ENCODE results near the gene RIF1.

GRCh38 chr2:151465771-151466170, 56.1 kb downstream of the RIF1 start:
- TF ChIP-seq EZH2phosphoT487 (IDR thresholded peaks at IDR 0.05; ENCODE audit: borderline replicate concordance, low read length) (no peak), CTCF (conservative IDR thresholded peaks at IDR 0.05; ENCODE audit: low read depth, low read length) (no peak), EZH2 (IDR thresholded peaks at IDR 0.05; ENCODE audit: low read length, unreplicated experiment) (no peak)

Data from PC-3 (cell line).